Stimulated activated CD4-positive, alpha-beta T cell treated with anti-CD3 and anti-CD28 coated beads, TNF-alpha, amount 100 ng/mL, for 4 hours (primary cell): ENCODE measurements around the gene TMEM17.
"Not testable (repeated sequence)": the region's sequence is repeated elsewhere in the genome, so short reads cannot be mapped to it uniquely, and the experiment has no call there.

Source experiments
- DNase-seq, 3 experiments: peaks; one replicate each; pipeline ENCODE4 v3.0.0-alpha.2; 2020; ENCODE audit warnings: low read depth in 3 of 3

TMEM17 gene, protein sequence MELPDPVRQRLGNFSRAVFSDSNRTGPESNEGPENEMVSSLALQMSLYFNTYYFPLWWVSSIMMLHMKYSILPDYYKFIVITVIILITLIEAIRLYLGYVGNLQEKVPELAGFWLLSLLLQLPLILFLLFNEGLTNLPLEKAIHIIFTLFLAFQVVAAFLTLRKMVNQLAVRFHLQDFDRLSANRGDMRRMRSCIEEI

DNA sequence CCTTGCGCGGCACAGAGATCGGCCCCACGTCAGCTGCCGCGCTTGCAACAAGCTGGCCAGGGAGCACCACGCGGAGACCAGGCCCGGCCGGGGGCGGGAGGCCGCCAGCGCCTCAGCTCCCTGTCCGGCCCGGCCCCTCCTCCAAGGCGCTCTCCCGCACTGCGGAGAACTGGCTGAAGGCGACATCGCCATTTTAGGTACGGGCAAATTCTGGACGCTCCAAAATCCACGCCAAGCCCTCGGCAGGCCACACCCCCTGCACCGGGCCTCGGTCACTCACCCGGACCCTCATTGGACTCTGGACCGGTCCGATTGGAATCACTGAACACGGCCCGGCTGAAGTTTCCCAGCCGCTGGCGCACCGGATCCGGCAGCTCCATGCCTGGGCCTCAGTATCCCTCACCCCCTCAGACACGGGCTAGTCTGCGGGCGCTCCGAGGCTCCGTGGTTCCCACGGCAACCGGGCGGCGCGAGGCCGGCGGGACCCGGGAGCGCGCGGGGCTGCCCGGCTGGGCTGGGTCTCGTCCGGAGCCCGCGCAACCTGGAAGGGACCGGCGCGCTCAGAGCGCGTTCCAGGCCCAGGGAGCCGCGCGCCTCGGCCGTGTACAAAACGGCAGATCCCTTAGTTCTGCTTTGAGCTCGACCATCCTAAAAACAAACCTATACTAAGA, at the start of gene TMEM17:
Gene TMEM17 (minus strand): TSS at position 446 of the 671 bp plus-strand sequence. CDS start 66 bp downstream, at position 380.
- DNase-seq: peak in 1 of 3 experiments; percentile 4

DNA sequence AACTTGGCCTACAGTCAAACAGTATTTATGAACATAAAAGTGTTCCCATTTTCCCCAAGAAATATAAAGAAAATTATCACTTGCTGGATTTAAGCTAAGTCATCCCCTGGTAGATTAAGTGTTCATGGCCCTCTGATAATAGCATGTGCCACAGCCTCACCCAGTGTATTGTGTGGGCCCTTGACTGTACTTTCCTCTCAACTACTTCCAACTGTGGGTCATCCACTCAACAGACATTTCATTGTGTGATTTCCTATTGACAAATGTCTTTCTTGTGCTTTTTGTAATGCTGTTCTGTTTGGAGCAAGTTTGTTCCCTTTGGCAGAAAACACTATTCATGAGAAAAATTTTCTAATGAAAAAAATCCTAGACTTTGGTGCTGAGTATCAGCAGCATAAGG, 48.4 kb upstream of the TMEM17 start:
- DNase-seq: no peak

DNA sequence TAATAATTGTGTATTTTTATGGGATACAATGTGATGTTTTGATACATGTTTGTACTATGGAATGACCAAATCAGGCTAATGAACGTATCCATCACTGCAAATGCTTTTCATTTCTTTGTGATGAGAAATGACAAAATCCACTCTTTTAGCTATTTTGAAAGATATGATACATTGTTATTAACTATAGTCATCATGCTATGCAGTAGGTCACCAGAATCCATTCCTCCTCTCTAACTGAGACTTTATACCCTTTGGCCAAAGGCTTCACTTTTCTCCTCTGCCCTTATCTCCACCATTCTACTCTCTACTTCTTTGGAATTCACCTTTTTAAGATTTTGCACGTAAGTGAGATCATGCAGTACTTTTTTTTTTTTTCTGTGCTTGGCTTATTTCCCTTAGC, 44.5 kb upstream of the TMEM17 start:
- DNase-seq: no peak

DNA sequence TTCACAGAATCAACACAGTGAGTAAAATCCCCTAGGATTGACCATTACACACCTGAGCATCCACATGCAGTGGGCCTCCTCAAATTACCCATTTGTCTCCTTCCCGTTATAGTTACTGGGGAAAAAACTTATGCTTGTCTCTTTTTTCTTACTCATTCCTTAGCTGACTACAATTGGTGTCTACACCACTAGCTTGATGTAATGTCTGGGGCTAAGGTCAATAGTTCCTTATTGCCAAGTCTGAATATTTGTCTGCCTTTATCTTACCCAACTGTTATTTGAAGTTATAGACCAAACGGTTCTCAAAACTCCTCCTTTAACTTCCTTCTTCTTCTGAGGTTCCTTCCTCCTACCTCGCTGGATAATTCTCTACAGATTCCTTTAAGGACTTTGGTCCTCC, 41.9 kb upstream of the TMEM17 start:
- no peak for DNase-seq

DNA sequence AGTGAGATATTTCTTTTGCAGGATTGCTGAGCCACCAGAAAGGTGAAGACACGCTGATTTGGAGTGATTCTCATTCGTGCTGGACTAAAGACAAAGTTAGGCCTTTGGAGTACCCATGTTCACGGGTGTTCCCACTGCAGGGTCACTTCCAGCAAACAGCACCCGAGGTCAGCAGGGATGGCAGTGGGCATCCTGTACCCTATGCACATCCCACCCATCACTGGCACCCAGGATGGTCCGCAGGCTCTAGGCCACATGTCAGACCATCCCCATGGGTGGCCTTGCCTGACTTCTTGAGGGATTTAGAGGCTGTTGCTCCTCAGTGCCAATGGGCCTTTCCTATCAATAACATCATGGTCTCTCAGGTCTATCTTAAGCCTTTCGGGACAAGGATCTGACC, 39.3 kb upstream of the TMEM17 start:
- DNase-seq: no peak

DNA sequence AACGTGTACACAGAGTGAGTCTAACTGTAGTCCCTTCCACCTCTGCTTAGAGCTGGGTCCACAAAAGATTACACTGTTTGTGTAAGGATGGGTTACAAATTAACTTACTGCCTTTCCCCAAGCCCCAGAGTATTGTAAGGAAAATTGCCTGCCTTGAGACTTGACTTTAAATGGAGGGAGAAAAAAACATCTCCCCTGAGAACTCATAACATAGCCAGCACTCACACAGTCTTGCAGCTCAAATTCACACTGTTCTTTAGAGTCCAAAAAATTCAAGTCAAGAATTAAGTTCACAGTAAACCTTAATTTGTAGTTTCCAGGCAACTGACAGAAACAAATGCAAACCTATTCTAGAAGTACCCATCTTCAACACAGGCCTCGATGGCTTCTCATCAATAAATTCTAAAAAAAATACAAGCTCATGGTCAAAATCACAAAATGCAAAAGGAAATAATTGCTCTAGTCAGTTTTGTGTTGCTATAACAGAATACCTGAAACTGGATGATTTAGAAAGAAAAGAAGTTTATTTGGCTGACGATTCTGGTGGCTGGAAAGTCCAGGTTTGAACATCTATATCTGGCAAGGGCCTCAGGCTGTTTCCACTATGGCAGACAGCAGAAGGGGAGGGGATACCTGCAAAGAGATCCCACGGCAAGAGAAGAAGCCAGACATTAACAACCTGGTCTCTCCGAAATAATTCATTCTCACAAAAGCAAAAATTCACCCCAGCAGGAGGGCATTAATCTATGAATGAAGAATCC, 34.6 kb upstream of the TMEM17 start:
- DNase-seq: no peak

DNA sequence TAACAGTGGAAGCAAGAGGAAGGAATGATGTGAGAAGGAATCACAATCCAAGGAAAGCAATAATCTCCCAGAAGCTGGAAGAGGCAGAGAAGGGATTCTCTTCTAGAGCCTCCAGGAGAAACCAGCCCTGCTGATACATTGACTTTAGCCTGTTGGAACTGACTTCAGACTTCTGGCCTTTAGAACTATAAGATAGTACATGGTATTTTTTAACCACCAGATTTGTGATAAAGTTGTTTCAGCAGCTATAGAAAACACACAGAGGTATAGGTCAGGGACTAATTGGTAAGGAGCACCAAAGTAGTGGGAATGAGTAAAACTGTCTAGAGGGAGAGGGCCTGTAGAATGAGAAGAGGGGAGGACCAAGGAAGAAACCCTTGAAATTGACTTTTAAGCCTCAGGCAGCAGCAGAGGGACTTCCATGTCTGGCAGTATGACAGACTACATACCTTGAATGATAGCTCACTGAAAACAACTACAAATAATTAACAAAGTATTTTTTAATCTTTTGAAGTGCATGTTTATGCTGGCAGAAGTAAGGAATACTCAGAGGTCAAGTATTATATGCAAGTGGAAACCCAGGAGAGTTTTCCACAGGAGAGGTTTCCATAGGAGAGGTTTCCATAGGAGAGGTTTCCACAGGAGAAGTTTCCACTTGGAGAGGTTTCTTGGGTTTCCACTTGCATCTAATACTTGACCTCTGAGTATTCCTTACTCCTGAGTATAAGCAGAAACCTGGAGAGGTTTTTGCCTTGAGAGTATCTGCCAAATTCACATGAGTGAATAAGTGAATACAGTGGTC, 33.8 kb upstream of the TMEM17 start:
- no peak for DNase-seq

DNA sequence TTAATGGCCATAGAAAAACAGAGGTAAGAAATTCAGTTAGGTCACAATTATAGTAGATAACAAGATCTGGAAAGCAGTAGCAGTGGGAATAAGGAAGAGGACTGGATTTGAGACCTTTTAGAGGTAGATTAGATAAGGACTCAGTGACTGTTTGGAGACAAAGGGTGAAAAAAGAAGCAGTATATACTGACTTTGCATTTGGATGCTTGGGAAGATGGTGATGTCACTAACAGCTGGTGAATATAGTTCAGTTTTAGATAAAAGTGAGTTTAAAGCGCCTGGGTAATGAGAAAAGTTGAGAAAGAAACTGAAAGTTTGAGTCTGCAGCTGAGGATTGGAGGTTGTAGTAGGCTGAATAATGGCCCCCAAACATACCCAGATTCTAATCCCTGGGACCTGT, 32.8 kb upstream of the TMEM17 start:
- DNase-seq: no peak

DNA sequence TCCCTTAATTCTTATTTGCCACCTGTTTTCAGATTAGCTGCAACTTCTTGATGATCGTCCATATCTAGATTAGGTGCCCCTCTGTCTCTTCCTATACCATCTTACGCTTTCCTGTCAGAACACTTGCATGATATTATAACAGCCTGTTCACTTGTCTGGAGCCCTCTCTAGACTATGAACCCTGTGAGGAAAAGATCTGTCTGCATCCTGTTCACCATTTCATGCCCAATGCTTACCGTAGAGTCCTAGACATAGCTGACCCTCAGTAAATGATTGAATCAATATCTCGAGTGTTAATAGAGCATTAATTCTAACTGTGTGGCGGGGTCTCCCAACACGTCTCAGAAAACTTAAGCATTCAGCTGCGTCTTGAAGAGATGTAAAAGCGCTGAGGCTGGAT, 31.8 kb upstream of the TMEM17 start:
- no peak for DNase-seq

DNA sequence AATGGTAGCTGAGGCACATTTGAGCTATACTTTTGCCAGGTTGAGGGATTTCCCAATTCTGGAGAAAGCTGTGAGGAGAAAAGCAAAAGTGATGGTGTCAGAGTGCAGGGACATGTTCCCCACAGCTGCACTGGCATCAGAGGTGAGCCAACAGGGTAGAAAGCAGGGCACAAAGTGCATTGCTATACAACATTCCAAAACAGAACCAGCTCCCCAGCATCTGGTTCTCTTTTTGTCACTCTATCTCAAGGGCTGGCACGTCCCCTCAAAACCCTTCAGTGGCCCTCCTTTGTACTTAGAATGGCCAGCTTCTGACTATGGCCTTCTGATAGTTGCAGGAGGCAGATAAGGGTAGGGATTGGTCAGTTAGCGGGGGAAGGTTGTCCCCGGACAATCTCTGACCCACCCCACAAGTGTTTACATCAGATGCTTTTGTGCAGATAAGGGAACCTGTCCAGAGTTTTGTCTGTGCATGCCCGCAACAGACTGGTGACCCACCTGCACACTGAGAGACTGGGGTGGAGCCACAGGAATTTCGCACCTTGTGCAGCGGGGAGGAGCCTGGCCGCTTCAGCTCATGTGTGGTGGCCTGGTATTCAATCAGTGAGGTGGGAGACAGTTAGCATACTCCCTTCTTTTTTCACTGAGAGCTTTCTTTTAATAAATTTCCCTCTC, 31.0 kb upstream of the TMEM17 start:
- no peak for DNase-seq

DNA sequence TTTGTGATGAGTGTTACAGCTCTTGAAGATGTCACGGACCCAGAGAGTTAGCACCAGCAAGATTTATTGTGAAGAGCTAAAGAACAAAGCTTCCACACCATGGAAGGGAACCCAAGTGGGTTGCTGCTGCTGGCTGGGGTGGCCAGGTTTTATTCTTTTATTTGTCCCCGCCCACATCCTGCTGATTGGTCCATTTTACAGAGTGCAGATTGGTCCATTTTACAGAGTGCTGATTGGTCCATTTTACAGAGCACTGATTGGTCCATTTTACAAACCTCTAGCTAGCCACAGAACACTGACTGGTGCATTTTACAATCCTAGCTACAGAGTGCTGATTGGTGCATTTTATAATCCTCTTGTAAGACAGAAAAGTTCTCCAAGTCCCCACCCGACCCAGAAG, 29.5 kb upstream of the TMEM17 start:
- DNase-seq: not testable (repeated sequence)

DNA sequence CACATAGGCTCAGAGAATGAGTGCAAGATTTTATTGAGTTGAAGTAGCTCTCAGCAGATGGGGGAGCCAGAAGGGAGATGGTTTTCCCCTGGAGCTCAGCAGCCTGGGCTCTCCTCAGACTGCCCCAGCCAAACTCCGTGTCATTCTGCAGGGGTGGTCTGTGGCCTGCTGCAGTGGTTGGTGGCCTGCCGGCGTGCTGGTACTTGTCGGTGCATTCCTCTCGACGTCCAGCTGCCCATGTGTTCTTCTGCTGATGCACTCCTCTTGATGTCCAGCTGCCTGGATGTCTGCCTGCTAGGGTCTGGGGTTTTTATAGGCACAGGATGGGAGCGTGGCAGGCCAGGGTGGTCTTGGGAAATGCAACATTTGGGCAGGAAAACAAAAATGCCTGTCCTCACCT, 25.6 kb upstream of the TMEM17 start:
- no peak for DNase-seq

DNA sequence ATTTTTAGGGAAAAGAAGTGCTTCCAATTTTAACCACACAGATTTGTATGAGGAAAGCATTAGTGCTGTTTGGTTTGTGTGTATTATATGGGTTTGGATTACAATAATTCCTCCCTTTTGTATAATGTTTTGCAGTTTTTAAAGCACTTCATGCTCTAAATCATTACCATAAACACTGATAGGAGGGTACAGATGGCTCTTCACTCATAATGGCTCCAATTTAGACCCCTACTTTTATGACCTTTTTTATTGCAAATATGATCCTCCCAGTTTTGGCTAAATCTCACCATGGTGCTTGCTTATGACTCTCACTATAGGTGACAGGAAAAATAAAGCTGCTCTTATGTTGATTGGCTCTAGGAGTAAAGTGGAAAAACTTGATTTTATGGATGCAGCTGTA, 23.8 kb upstream of the TMEM17 start:
- no peak for DNase-seq

DNA sequence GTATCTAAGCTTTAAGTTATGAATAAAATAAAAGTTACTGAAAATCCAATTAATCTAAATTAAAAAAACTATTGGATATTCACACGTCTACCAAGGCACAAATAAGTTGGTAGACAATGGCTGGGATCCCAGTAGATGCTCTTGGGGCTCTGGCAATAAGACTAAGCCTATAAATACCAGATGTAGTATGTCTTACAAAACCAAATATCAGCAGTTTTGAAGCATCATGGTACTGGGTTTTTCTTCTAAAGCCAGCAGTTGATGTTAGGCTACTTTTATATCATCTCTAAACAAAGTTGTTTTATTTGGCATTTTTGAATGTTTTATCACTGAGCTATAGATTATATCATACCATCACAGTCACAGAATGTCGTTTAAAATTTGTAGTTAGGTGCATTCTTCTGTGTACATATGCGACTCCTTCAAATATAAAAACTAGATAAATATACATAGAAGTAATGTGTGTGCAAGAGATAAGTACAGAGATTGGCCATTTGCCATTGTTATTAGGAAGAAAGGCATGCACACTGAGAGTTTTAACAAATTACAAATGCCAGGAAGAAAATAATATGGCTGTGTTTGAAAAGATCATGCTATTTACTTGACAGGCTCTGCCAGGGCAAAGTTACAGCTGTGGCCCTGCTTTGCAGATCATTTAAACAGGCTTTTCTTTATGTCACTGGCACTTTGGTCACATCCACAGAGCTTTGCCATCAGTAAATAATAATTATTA, 21.6 kb upstream of the TMEM17 start:
- no peak for DNase-seq

DNA sequence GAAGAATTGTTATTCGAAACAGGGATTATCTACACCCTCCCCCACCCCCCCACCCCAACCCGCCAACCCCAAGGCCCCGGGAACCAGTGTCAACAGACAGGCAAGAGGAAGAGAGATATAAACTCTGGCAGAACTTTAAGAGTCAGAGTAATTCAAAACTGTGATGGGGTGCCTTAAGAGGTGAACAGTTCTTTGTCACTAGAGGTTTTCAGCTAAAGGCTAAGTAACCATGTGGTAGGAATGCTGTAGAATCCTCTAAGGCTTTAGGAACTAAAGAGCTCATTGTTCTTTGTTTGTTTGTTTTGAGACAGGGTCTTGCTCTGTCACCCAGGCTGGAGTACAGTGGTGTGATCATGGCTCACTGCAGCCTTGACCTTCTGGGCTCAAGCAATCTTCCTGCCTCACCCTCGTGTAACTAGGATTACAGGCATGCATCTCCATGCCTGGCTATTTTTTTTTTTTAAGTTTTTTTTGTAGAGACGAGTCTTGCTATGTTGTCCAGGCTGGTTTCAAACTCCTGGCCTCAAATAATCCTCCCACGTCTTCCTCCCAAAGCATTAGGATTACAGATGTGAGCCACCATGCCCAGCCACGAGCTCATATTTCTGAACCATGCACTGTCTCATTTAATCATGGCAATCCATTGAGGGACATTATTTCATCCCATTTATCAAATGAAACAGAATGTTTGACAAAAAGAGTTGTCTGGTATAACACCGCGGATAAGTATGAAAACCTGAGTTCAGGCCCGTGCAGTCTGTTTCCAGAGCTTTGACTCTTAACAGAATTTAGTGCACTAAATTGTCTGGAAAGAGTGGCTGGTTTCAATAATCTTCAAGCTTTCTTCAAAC, 20.8 kb upstream of the TMEM17 start:
- DNase-seq: no peak

DNA sequence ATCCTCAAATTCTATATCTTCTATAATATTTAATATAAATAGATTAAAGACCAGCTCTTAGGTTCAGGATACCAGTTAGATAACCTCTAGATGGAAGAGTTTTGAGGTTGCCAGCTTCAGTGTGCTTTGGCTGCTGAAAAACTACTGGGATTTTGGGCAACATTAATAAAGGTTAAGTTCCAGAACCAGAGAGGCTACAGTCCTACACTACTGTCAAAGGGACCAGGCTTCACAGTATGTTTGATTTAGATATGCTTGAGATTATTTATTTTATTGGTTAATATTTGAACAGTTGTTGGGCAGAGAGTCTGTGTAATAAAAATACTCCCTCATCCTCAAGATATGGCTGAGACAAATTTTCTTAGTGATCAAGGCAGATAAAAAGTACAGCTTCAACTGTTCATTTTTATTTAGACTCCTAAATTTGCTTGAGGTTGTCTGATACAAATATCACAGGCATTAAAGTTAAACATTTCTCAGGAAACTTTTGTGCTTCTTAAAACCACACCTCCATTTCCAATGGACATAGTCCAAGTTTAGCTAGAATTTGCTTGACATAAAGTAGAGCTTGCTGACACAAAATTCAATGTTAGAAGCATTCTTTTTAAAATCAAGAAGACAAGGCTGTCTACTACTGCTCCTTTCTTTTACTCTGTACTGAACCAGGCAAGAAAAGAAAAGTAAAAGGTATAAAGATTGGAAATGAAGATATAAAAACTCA, 19.7 kb upstream of the TMEM17 start:
- DNase-seq: no peak

DNA sequence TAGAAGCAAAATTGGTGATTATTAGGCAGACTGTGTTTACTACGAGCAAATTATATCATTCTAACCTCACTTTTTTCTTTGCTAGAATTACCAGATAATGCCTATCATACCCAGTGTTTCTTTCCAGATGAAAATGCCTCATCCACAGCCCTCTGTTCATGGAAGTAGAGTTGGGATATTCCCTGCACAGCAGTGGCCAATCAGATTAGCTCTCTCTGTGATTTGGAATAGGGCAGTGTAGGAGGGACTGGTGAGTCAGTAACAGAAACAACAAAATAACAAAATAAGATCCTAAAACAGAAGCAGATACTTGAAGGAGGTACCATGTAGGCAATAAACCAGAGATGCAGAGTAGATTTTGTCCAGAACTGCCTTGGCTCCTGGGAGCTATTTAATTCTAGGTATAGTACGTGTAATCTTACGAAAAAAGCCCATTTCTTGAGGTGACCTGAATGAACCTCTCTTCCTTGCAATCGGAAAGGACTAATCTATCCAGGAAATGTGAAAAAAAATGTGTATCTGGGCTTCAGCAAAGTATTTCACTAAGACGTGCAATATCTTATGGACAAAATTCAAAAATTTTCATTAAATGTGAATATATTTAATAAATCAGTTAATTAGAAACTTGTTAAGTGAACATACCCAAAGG, 18.4 kb upstream of the TMEM17 start:
- no peak for DNase-seq

DNA sequence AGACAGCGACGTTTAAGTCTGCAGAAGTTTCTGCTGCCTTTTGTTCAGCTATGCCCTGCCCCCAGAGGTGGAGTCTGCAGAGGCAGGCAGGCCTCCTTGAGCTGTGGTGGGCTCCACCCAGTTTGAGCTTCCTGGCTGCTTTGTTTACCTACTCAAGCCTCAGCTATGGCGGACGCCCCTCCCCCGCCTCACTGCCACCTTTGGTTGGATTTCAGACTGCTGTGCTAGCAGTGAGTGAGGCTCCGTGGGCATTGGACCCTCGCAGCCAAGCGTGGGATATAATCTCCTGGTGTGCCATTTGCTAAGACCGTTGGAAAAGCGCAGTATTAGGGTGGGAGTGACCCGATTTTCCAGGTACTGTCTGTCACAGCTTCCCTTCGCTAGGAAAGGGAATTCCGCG, 15.1 kb upstream of the TMEM17 start:
- not testable (repeated sequence) for DNase-seq

DNA sequence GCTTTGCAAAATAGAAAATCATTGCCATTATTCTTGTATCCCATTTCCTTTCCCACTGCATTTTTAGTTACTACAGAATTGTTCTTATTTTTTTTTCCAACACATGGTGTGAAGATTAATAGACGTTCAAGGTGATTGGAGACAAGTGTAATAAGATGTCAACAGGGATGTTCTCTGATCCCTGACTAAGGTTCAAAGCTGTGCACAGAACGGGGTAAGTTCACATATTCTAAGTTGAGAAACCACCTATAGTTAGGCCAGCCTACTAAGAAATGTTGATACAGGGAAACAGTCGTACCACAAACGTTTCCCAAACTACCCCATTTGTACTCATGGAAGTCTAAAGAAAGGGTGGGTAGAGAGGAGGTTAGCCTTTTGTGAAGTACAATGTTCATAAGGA, 6.4 kb upstream of the TMEM17 start:
- DNase-seq: no peak
